AG20443 (cell line): Measurements from ENCODE around the gene WDFY1.
"Not testable (repeated sequence)": the region's sequence is repeated elsewhere in the genome, so short reads cannot be mapped to it uniquely, and the experiment has no call there.

Experiments used
- DNase-seq: peaks from one replicate; pipeline ENCODE4 v3.0.0; 2012; ENCODE audit warnings: low spot score, mixed read lengths

Gene WDFY1

GRCh38 chr2:223957092-223957851 is 12.1 kb upstream of the WDFY1 start, which contains the start of gene MRPL44:
Gene MRPL44 (plus strand): TSS chr2:223957463. CDS start chr2:223957473, 10 bp downstream.
- peak; percentile 97 for DNase-seq

GRCh38 chr2:223956300-223956699 is 11.2 kb upstream of the WDFY1 start:
- DNase-seq: no peak

- DNase-seq: peak; percentile 50
Measured at GRCh38 chr2:223954401-223954800, 9.3 kb upstream of the WDFY1 start.

- DNase-seq: no peak
Measured at GRCh38 chr2:223952280-223952968, 7.3 kb upstream of the WDFY1 start.

GRCh38 chr2:223950448-223951347 is 5.6 kb upstream of the WDFY1 start:
- DNase-seq: no peak

GRCh38 chr2:223949241-223949840 is 4.2 kb upstream of the WDFY1 start:
- no peak for DNase-seq

- no peak for DNase-seq
Measured at GRCh38 chr2:223947711-223948205, 2.6 kb upstream of the WDFY1 start.

- no peak for DNase-seq
Measured at GRCh38 chr2:223945755-223946154, 620 bp upstream of the WDFY1 start.

- DNase-seq: peak; percentile 27
Measured at GRCh38 chr2:223944166-223944702, 901 bp downstream of the WDFY1 start.

- peak; percentile 43 for DNase-seq
Measured at GRCh38 chr2:223943561-223944008, 1.6 kb downstream of the WDFY1 start.

- no peak for DNase-seq
Measured at GRCh38 chr2:223943135-223943534, 2.0 kb downstream of the WDFY1 start.

GRCh38 chr2:223941579-223942277 is 3.4 kb downstream of the WDFY1 start:
- DNase-seq: peak; percentile 69

GRCh38 chr2:223939438-223939837 is 5.7 kb downstream of the WDFY1 start:
- DNase-seq: not testable (repeated sequence)

GRCh38 chr2:223937535-223937934 is 7.6 kb downstream of the WDFY1 start:
- no peak for DNase-seq

- DNase-seq: no peak
Measured at GRCh38 chr2:223936862-223937326, 8.2 kb downstream of the WDFY1 start.

GRCh38 chr2:223935459-223936125 is 9.5 kb downstream of the WDFY1 start:
- no peak for DNase-seq

GRCh38 chr2:223934870-223935269 is 10.3 kb downstream of the WDFY1 start:
- no peak for DNase-seq

- no peak for DNase-seq
Measured at GRCh38 chr2:223932816-223933800, 12.0 kb downstream of the WDFY1 start.
